GM08714 (cell line): Measurements from ENCODE around the gene CCL23.
"Not testable (repeated sequence)": the region's sequence is repeated elsewhere in the genome, so short reads cannot be mapped to it uniquely, and the experiment has no call there.

ENCODE experiments used
- H3K4me3 ChIP-seq: fragments of 200-500 bp; sonication (Bioruptor generic); 2 replicates; pipeline ENCODE4 v1.5.1; 2014; ENCODE audit warnings: mild to moderate bottlenecking, low read length, inconsistent platforms
- ZNF274 ChIP-seq: IDR thresholded peaks from 2 replicates; pipeline ENCODE4 v1.6.1; 2012; ENCODE audit warnings: mild to moderate bottlenecking, low read depth, low read length

Gene CCL23

GRCh38 chr17:36024106-36024869 is 6.5 kb upstream of the CCL23 start:
- H3K4me3 ChIP-seq, result no peak overlapping the region
- no peak for TF ChIP-seq ZNF274

- TF ChIP-seq ZNF274, result no peak
Measured at GRCh38 chr17:36019423-36019822, 1.7 kb upstream of the CCL23 start.

GRCh38 chr17:36016555-36016954 is 1.2 kb downstream of the CCL23 start:
- no peak for TF ChIP-seq ZNF274
- H3K4me3 ChIP-seq, result no peak overlapping the region

More at GRCh38 chr17:36019423-36019822, 1.7 kb upstream of the CCL23 start:
- no peak overlapping the region for H3K4me3 ChIP-seq

GRCh38 chr17:36015895-36016294 is 1.9 kb downstream of the CCL23 start:
- not testable (repeated sequence) for H3K4me3 ChIP-seq

GRCh38 chr17:36014946-36015345 is 2.8 kb downstream of the CCL23 start:
- TF ChIP-seq ZNF274, result no peak
- no peak overlapping the region for H3K4me3 ChIP-seq

- TF ChIP-seq ZNF274, result no peak
- no peak overlapping the region for H3K4me3 ChIP-seq
Measured at GRCh38 chr17:36011201-36011600, 6.6 kb downstream of the CCL23 start.

- no peak overlapping the region for H3K4me3 ChIP-seq
- no peak for TF ChIP-seq ZNF274
Measured at GRCh38 chr17:36008998-36009665, 8.6 kb downstream of the CCL23 start.

- H3K4me3 ChIP-seq, result no peak overlapping the region
- no peak for TF ChIP-seq ZNF274
Measured at GRCh38 chr17:36004594-36005108, 13.1 kb downstream of the CCL23 start.

GRCh38 chr17:36002631-36003030 is 15.1 kb downstream of the CCL23 start:
- TF ChIP-seq ZNF274, result no peak
- no peak overlapping the region for H3K4me3 ChIP-seq

GRCh38 chr17:36001862-36002603 is 15.7 kb downstream of the CCL23 start:
- no peak overlapping the region for H3K4me3 ChIP-seq
- no peak for TF ChIP-seq ZNF274

GRCh38 chr17:36001110-36001771 is 16.5 kb downstream of the CCL23 start, which contains the start of gene CCL15:
Gene CCL15 (minus strand): TSS chr17:36001553. CDS start chr17:36001492, 61 bp downstream.
- no peak for TF ChIP-seq ZNF274
- H3K4me3 ChIP-seq, result no peak within 1 kb of the TSS

GRCh38 chr17:36000732-36001109 is 17.1 kb downstream of the CCL23 start:
- TF ChIP-seq ZNF274, result no peak
- H3K4me3 ChIP-seq, result no peak overlapping the region

- no peak overlapping the region for H3K4me3 ChIP-seq
- TF ChIP-seq ZNF274, result no peak
Measured at GRCh38 chr17:35998756-35999155, 19.0 kb downstream of the CCL23 start.

- no peak overlapping the region for H3K4me3 ChIP-seq
- no peak for TF ChIP-seq ZNF274
Measured at GRCh38 chr17:35998018-35998545, 19.7 kb downstream of the CCL23 start.

- H3K4me3 ChIP-seq, result not testable (repeated sequence)
Measured at GRCh38 chr17:35995346-35995745, 22.4 kb downstream of the CCL23 start.
